ENCODE results near the gene GPRC5D.

The GPRC5D gene

DNA sequence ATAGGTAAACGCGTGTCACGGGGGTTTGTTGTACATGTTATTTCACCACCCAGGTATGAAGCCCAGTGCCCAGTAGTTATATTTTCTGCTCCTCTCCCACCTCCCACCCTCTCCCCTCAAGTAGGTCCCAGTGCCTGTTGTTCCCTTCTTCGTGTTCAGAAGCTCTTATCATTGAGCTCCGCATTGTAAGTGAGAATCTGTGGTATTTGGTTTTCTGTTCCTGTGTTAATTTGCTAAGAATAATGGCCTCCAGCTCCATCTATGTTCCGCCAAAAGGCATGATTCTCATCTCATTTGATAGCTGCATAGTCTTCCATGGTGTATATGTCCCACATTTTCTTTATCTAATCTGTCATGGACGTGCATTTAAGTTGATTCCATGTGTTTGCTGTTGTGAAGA lies 6.9 kb upstream of the GPRC5D start:
- Histone ChIP-seq H4K20me1 (ENCODE audit: insufficient read depth, low read length) (no peaks in the 10 kb centered on the region), H3K9me3 (ENCODE audit: low read length) (no peaks in the 10 kb centered on the region), H3K4me3 (ENCODE audit: low read depth, low read length, poor library complexity, severe bottlenecking) (no peak overlapping the region), H2AFZ (ENCODE audit: low read length) (no peak overlapping the region), H3F3A (ENCODE audit: insufficient read depth, low read length) (no peaks in the 10 kb centered on the region), H3K9ac (ENCODE audit: low read length) (no peak overlapping the region), H3K9me2 (ENCODE audit: low read depth, low read length) (no peaks in the 10 kb centered on the region), H3K27ac (ENCODE audit: low read depth, low read length, poor library complexity, severe bottlenecking) (no peak overlapping the region), H3K4me2 (ENCODE audit: low read length) (no peak overlapping the region), H3K4me1 (ENCODE audit: insufficient read depth, low read length, severe bottlenecking) (no peaks in the 10 kb centered on the region), H3K79me2 (ENCODE audit: insufficient read depth, low read length) (no peaks in the 10 kb centered on the region), H3K36me3 (ENCODE audit: insufficient read depth, low read length) (no peaks in the 10 kb centered on the region), H3K27me3 (ENCODE audit: insufficient read depth, low read length) (no peaks in the 10 kb centered on the region)
- TF ChIP-seq EZH2 (IDR thresholded peaks at IDR 0.05; ENCODE audit: borderline replicate concordance, low read length), result no peak
- TF ChIP-seq, protein P1, sequence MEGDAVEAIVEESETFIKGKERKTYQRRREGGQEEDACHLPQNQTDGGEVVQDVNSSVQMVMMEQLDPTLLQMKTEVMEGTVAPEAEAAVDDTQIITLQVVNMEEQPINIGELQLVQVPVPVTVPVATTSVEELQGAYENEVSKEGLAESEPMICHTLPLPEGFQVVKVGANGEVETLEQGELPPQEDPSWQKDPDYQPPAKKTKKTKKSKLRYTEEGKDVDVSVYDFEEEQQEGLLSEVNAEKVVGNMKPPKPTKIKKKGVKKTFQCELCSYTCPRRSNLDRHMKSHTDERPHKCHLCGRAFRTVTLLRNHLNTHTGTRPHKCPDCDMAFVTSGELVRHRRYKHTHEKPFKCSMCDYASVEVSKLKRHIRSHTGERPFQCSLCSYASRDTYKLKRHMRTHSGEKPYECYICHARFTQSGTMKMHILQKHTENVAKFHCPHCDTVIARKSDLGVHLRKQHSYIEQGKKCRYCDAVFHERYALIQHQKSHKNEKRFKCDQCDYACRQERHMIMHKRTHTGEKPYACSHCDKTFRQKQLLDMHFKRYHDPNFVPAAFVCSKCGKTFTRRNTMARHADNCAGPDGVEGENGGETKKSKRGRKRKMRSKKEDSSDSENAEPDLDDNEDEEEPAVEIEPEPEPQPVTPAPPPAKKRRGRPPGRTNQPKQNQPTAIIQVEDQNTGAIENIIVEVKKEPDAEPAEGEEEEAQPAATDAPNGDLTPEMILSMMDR (IDR thresholded peaks at IDR 0.05; ENCODE audit: low read length), result no peak

DNA sequence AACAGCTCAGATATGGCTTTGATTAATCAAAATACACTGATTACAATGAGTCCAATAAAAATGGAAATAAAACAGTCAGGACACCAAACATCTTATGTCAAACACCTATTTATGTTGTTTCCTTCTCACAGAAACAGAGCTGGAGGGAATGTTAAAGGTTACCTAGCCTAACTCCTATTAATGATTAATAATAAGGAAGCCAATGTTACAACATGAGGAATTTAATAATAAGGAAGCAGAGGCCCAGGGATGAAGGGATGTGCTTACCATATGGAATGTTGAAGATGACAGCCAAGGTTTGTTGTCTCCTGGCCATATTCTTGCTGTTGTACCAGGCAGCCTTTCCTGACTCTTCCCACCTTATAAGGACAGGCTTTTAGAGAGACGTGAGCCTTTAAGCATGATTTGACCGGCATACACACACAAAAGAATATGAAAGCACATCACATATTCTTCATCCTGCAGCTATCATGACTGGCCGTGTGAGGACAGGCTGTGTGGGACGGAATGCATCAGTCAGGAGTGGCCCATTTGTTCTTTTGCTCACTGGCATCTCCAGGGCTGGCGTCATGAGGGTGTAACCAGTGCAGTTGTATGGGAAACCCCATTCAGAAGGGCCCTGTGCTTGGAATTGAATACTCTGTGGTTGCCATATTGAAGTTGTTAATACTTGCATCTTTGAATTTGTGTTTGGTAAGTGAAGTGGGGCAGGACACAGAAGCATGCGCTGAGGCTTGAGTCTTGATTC lies 3.1 kb upstream of the GPRC5D start:
- no peaks in the 10 kb centered on the region for H4K20me1 ChIP-seq (ENCODE audit: insufficient read depth, low read length)
- no peak overlapping the region for H3K27ac ChIP-seq (ENCODE audit: low read depth, low read length, poor library complexity, severe bottlenecking)
- H3F3A ChIP-seq (ENCODE audit: insufficient read depth, low read length), result no peaks in the 10 kb centered on the region
- no peak overlapping the region for H3K4me2 ChIP-seq (ENCODE audit: low read length)
- no peaks in the 10 kb centered on the region for H3K9me3 ChIP-seq (ENCODE audit: low read length)
- no peaks in the 10 kb centered on the region for H3K4me1 ChIP-seq (ENCODE audit: insufficient read depth, low read length, severe bottlenecking)
- no peak overlapping the region for H3K4me3 ChIP-seq (ENCODE audit: low read depth, low read length, poor library complexity, severe bottlenecking)
- H3K36me3 ChIP-seq (ENCODE audit: insufficient read depth, low read length), result no peaks in the 10 kb centered on the region
- TF ChIP-seq EZH2 (IDR thresholded peaks at IDR 0.05; ENCODE audit: borderline replicate concordance, low read length), result no peak
- TF ChIP-seq, protein P1 (IDR thresholded peaks at IDR 0.05; ENCODE audit: low read length), result no peak
- no peaks in the 10 kb centered on the region for H3K27me3 ChIP-seq (ENCODE audit: insufficient read depth, low read length)
- H2AFZ ChIP-seq (ENCODE audit: low read length), result no peak overlapping the region
- no peaks in the 10 kb centered on the region for H3K79me2 ChIP-seq (ENCODE audit: insufficient read depth, low read length)
- H3K9me2 ChIP-seq (ENCODE audit: low read depth, low read length), result no peaks in the 10 kb centered on the region
- no peak overlapping the region for H3K9ac ChIP-seq (ENCODE audit: low read length)

DNA sequence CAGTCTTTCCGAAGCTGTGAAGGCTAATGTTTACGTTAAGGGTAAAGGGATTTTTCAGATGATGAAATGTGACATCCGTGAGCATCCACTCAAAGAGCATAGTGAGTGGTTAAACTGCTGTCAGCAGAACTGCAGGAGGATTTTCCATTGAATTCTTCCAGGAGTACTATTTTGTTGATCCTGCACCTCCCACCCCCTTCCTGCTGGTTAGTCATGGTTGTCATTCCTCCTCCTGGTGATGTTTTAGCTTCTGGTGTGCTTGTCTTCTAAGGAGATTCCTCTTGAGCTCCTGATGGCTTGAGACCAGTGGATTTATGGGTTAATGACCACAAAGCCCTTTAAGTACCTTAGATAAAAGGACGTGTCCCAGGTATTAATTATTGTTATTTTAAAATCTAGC lies 2.4 kb upstream of the GPRC5D start:
- Histone ChIP-seq H3K4me3 (ENCODE audit: low read depth, low read length, poor library complexity, severe bottlenecking) (no peak overlapping the region), H3F3A (ENCODE audit: insufficient read depth, low read length) (no peaks in the 10 kb centered on the region), H2AFZ (ENCODE audit: low read length) (no peak overlapping the region), H4K20me1 (ENCODE audit: insufficient read depth, low read length) (no peaks in the 10 kb centered on the region), H3K9me3 (ENCODE audit: low read length) (no peaks in the 10 kb centered on the region), H3K27ac (ENCODE audit: low read depth, low read length, poor library complexity, severe bottlenecking) (no peak overlapping the region), H3K4me2 (ENCODE audit: low read length) (no peak overlapping the region), H3K9me2 (ENCODE audit: low read depth, low read length) (no peaks in the 10 kb centered on the region), H3K79me2 (ENCODE audit: insufficient read depth, low read length) (no peaks in the 10 kb centered on the region), H3K9ac (ENCODE audit: low read length) (no peak overlapping the region), H3K36me3 (ENCODE audit: insufficient read depth, low read length) (no peaks in the 10 kb centered on the region), H3K27me3 (ENCODE audit: insufficient read depth, low read length) (no peaks in the 10 kb centered on the region), H3K4me1 (ENCODE audit: insufficient read depth, low read length, severe bottlenecking) (no peaks in the 10 kb centered on the region)
- TF ChIP-seq, protein P1 (IDR thresholded peaks at IDR 0.05; ENCODE audit: low read length), result no peak
- TF ChIP-seq EZH2 (IDR thresholded peaks at IDR 0.05; ENCODE audit: borderline replicate concordance, low read length), result no peak
